ENCODE data around the gene HNRNPLL. TPM values are rescaled to one million over a fixed set of nuclear protein-coding genes. Genes with fewer than 3 reads are reported as not detected.

Gene HNRNPLL
- total RNA-seq: 10 to 100 TPM; 18.2 to 18.3 TPM
- polyA plus RNA-seq: 1 to 10 TPM; 7.7 to 8.0 TPM

- H3K4me3 ChIP-seq (ENCODE audit: low read depth in 1 of 3, low read length in 3 of 3): peak within 1 kb of the TSS; percentile 86 to 98 (median 87)
- H3K9me3 ChIP-seq (ENCODE audit: control insufficient read depth in 4 of 4, low read length in 3 of 4): no peaks in the 10 kb centered on the region
- H3K27me3 ChIP-seq (ENCODE audit: control insufficient read depth in 4 of 4, insufficient read depth in 4 of 4, low read length in 3 of 4): no peaks in the 10 kb centered on the region
- peak within 1 kb of the TSS; percentile 87 to 92 for H3K27ac ChIP-seq (ENCODE audit: low read depth in 1 of 2, low read length in 2 of 2)
- peaks cover 4 to 17% (median 9%) of the 10 kb centered on the region in 4 donors for H3K4me1 ChIP-seq (ENCODE audit: control insufficient read depth in 4 of 4, insufficient read depth in 4 of 4, low read length in 3 of 4)
- no peaks in the 10 kb centered on the region for H3K36me3 ChIP-seq (ENCODE audit: control insufficient read depth in 4 of 4, insufficient read depth in 3 of 4, low read depth in 1 of 4, low read length in 3 of 4)
- WGBS: under 1% methylated on average over 75 of the region's 75 CpGs
- peak; percentile 98 for DNase-seq (ENCODE audit: low spot score)
- H3K9ac ChIP-seq (ENCODE audit: low read depth in 1 of 2, low read length in 2 of 2): peak within 1 kb of the TSS; percentile 46 to 56
- TF ChIP-seq ATF3 (IDR thresholded peaks at IDR 0.05) (no peak), MAX (IDR thresholded peaks at IDR 0.05) (no peak), YY1 (IDR thresholded peaks at IDR 0.05) (peak; percentile 9), NR2F2 (IDR thresholded peaks at IDR 0.05) (no peak), SP1 (IDR thresholded peaks at IDR 0.05) (peak; percentile 93), ZBTB33 (IDR thresholded peaks at IDR 0.05) (peak; percentile 19), CTCF (IDR thresholded peaks at IDR 0.05; ENCODE audit: low read depth, low read length, missing input control) (peak; percentile 0), RAD21 (IDR thresholded peaks at IDR 0.05) (peak in 1 of 2 donors; percentile 23), REST (IDR thresholded peaks at IDR 0.05) (peak; percentile 53), JUND (IDR thresholded peaks at IDR 0.05) (no peak), EGR1 (IDR thresholded peaks at IDR 0.05; ENCODE audit: low read depth in 2 of 2) (peak; percentile 93 to 99), TAF1 (conservative IDR thresholded peaks at IDR 0.05) (no peak), HNF4A (conservative IDR thresholded peaks at IDR 0.05) (no peak), GABPA (IDR thresholded peaks at IDR 0.05 in 1 of 2, conservative IDR thresholded peaks at IDR 0.05 in 1 of 2) (peak in 1 of 2 donors; percentile 82), FOXA1 (IDR thresholded peaks at IDR 0.05) (peak; percentile 42), HNF4G (IDR thresholded peaks at IDR 0.05) (no peak)
Observed at GRCh38 chr2:38602732-38603401, at the start of gene HNRNPLL. HNRNPLL (minus strand) TSS chr2:38602928; CDS start chr2:38602626, 302 bp downstream.

All from liver (tissue), 9 donors.